GM18907 (cell line): Measurements from ENCODE around the gene TMEM150C.

Experiments used
- ATAC-seq: cut with Tn5 transposase; IDR thresholded peaks from one replicate; pipeline ENCODE4 v1.9.1; 2021; ENCODE audit warnings: mild to moderate bottlenecking, moderate library complexity; ENCODE audit not compliant: unreplicated experiment

Gene TMEM150C

DNA sequence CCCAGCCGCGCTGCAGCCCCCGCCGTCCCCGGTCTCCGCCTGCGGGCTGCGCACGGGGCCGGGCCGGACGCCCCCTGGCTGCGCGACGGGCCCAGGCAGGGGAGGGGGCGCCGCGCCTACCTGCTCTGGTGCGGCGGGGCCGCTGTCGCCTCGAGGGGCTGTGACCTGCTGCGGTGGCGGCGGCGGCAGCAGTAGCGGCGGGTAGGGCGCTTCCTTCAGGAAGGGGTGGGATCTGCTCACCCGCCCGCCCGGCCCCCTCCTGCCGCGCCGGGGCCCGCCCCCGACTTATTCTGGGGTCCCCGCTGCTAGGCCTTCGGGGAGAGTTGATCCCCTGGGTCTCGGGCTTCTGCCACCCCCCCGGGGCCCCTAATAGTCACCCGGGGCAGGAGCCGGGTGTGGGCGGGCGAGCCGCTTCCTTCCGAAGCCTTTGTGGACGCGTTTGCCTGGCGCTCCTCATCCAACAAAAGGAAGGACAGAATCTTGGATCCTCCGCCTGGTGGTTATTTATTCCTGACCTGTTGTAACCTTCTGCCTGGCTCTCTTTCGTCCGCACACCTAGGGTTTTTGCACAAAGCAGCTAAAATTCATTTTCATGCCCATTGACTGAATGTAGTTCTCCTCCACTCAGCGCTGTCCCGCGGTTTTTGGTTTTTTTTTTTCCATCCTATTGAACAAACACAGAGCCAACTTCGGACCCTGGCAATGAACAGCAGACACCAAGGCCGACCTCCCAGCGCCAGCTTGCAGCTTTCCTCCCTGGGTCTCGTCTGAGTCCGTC lies at the start of gene TMEM150C:
Gene TMEM150C, minus strand, starts transcription at position 203 of the 778 bp plus-strand sequence. CDS start 57,331 bp downstream, outside the sequence.
- ATAC-seq = no peak

DNA sequence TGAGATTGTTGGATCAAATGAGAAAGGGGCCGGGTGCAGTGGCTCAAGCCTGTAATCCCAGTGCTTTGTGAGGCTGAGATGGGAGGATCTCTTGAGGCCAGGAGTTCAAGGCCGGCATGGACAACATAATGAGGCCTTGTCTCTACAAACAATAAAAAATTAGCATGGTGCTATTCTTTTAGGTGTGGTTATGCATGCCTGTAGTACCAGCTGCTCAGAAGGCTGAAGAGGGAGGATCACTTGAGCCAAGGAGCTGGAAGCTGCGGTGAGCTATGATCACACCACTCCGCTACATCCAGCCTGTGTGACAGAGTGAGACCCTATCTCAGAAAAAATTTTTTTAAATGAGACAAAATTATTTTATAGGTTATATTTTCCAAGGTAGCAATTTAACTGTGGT lies 49.7 kb upstream of the TMEM150C start:
- no peak for ATAC-seq

DNA sequence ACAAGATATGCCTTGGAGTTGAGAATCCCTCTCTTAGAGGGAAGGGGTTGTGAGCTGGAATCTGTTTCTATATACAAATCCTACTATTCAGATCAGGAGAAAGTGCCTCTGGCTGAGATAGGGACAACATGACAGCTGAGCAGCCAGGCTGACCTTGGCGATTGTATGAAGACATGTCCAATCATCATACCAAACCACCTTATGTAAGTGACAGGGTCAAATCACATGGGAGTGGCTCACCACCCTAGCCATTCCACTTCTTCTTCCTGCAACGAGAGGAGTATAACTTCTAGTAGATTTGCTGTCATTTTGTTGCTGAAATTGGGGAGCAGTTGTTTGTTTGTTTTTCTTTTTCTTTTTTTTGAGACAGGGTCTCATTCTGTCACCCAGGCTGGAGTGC lies 48.3 kb upstream of the TMEM150C start:
- ATAC-seq = no peak

DNA sequence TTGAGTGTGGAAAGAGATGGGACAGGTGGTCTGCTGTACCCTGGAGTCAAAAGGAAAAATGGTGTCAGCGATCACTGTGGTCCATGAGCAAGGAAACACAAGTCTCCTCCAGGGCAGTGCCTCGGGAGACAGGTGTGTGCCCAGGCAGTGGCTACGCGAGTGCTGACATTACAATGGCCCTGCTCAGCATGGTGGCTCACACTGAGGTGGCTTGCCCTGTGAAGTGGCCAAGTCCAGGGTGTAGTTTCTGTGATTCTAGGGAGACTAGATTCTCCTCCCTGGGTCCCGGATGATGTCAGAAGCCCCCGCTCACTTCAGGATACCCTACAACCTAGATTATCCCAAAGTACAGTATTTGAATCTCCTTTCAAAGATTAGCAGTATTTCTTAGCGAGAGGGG lies 44.8 kb upstream of the TMEM150C start:
- no peak for ATAC-seq

DNA sequence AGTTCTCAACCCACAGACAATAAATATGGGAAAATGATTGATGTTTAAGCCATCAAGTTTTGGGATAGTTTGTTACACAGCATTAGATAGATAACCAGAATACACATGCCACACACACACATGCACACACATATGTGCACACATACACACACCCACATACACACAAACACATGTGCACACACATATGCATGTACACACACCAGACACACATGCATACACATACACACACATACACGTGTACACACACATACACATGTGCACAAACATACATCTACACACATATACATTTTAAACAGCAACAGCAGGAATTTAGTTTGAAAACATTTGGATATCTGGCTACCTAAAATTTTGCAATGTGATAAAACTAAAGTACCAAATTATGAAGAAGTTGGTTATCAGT lies 42.7 kb upstream of the TMEM150C start:
- ATAC-seq = no peak

DNA sequence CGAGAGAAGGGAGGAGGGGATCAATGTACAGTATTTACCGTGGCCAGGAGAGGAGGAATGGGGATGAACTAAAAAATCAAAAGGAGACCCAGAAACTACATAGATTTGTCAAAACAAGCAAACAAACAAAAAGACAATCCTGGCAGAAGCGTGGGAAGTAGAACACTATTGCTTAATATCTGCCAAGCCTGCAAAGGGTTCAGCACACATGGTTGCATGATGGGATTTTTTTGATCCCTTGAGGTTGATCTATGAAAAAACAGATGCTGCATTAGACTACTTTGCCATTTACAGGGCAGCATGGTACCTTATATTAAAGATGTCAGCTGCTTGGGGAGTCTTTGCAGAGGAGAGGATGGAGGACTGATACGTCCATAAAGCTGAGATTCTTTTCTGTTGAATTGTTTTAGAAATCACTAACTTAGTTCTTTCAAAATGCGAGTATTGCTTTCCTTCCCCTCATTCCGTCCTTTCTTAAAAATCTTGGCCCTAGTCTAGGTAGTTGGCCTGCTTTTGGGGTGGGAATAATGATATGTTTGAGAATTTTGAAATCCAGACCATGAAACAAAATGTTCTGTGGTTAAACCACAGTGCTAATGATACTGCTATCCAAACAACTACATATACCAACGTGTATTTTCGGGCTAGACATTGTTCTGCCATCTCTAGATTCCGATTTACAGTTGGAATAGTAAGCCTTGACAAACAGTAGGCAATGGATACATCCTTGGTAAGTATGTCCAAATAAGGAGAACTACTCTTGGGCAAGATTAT lies 39.6 kb upstream of the TMEM150C start:
- ATAC-seq = no peak

DNA sequence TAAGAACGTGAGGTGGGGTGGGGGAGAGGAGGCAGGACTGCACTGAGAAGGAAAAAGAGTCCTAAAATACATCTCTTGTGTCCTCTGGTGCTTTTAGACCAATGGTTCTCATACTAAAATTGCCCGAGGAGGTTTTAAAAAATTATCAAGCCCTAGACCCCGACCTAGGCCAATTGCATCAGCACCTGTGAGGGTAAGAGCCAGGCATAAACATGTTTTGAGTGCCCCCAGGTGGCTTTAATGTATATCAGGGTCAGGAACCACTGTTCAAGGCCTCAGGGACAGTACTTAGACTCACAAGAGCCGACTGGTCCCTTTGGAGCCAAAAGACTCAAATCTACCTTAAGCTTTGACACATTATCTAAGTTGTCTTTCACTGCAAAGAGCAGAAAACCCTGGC lies 37.5 kb upstream of the TMEM150C start:
- ATAC-seq = no peak

DNA sequence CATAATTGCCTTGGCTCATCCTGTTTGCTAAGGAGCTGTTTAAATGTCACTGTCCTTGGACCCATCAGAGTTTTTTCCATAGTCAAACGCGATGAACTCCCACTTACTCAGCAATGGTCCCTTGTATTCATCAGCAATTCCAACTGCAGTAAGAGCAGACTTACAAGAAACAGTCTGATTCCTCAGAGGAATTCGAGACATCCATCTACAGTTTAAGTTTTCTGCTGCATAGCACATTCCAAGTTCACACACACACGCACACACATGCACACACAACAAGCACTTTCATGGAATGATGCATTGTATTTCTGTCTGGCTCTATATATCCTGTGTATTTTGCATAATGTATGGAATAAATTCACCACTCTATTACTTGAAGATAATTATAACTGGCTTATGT lies 32.7 kb upstream of the TMEM150C start:
- no peak for ATAC-seq

DNA sequence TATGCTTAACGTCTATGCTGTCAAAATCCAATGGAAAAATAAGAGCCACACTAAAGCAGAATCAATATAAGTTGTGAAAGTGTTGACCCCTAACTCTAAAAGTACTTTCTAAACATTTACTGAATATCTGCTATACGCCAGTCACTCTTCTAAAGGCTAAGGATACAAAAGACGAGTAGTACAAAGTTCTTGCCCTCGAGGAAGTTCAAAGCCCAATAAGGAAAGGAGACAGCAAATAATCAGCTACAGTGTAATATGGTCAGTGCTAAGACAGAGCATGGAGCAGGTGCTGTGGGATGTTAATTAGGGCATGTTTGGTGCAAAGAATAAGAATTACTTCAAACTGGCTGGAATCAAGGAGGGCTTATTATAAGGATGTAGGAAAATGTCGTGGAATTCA lies 31.6 kb upstream of the TMEM150C start:
- ATAC-seq = no peak

DNA sequence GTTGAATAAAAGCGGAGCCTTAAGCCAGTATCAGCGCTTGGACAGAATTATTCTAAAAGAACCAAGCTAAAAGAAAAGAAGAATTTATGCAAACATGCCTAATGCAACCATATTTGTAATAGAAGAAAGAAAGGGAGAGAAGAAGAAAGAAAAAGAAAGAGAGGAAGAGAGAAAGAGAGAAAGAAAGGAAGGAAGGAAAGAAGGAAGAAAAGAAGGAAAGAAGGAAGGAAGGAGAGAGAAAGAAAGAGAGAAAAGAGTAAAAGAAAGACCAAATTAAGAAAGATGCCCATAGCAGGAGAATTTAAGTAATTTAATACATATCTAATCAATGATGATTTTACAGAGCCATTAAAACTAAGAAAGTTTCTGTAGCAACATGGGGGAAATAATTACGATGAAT lies 30.9 kb upstream of the TMEM150C start:
- no peak for ATAC-seq

DNA sequence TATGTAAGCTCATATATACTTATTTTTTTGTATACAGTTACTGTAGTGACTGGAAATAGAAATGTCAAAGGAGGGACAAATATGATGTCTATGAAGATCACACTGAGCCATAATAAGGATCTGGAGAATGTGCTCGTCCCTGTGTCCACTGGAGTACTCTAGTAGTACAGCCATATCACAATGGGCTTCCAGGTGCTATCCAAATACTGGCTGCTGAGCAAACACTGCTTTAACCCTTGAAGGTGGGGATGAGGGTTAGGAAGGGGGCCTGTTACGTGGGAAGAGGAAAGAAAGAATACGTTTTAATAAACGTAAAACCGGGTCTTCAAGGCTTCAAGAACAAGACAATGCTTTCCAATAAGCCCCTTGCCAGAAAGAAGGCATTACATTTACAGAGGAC lies 29.8 kb upstream of the TMEM150C start:
- no peak for ATAC-seq

DNA sequence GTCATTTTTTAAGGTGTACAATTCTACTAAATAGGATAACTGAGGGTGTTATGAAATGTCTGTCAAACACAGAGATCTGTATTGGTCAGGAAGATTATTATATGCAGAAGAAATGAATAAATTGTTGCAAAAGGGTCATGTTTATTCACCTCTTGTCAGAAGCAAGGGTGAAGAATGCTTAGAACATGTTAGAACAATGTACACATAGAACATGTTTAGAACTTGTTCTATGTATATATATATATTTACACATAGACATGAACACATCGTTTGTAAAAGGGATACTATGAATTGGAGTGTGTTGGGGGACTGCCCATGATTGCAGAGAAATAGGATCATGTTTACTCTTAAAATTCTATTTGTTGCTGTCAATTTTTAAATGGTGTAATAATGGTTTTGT lies 28.0 kb upstream of the TMEM150C start:
- ATAC-seq = no peak

DNA sequence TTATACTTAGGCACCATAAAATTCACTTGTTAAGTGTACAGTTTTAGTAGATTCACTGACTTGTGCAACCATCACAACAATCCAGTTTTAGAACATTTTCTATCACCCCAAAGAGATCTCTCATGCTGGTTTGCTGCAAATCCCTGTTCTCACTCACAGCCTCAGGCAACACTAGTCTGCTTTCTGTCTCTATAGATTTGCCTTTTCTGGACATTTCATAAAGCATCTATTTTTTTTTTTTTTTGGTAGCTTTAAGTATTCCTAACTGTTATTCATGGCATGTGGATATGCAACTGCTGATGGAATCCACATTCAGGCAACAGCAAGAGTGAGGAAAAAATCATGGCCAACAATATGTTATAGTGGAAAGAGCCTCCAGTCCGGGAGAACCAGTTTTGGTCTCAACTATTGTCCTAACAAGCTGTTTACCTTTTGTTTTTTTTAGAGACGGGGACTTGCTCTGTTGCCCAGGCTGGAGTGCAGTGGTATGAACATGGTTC lies 27.0 kb upstream of the TMEM150C start:
- ATAC-seq = no peak

DNA sequence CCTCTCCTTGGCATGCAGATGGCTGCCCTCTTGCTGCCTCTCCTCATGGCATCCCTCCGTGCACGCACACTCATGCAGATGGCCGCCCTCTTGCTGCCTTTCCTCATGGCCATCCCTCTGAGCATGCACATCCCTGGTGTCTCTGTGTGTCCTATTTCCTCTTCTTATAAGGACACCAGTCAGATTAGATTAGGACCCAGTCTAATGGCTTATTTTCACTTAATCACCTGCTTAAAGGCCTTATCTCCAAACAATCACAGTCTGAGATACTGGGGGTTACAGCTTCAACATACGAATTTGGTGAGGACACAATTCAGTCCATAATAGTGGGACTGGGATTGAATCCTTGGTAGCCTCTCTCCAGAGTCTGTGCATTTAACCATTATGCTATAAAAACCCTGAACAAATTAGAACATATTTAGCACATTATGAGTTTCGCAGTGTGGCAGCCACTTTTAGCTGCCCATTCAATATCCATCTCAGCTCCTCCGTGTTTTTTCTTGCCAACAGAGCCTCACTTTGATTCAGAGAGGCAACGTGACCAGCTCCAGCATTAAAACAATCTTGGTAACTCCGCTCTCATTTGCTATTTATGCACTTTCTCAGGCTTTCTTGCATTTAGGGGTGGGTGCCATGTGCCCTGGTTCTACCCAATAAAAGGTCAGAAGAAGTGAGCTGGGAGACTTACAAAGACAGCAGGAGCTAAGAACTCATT lies 26.2 kb upstream of the TMEM150C start:
- no peak for ATAC-seq

DNA sequence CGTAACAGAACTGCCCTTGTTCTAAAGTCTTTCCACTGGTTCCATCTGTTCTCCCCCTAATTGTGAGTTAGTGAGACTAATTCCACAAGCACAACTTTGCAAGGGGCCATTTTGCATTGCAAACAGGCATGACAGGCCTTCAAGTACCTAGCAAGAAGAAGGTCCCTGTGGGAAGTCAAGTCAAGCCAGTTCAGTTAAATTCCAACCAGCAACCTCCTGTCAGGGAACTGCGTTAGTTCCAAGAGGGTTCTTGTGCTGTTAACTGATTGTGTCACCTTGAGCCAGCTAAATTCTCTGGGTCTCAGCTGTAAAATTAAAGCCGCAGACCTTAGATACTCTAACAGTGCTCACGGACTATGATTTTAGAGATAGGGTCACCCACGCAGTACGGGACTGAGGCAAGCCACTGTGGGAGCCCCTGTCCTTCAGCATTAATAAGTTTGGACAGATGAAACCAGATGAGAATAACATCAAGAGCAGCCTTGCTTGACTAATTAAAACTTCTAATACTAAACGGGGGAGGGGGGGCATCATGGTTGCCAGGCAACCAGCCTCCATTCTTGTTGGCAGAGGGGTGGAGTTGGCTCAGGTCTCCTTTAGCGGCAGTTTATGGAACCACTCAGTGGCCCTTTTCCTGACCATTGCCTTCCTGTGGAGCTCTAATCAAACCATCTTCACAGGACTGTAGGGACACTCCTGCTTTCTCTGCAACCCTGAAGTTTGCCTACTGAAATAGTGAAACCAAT lies 24.1 kb upstream of the TMEM150C start:
- ATAC-seq = no peak

DNA sequence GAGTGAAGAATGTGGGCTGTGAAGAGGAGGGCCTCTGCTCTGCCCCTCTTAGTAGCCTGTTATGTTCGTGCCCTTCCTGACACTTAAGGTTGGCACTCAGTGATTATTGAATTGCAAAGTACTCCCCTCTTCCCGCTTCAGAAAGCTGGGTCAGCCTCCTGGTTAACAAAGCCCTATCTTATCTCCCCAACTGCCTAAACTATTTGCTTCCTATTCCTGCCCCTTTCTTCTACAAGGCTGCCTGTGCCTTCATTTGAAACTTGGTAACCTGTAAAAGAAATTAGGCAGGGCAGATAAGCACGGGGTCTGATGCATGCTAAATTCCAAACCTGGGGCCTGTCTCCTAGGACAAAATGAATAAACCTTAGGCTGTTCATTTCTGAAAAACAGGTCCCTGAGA lies 23.1 kb upstream of the TMEM150C start:
- no peak for ATAC-seq

DNA sequence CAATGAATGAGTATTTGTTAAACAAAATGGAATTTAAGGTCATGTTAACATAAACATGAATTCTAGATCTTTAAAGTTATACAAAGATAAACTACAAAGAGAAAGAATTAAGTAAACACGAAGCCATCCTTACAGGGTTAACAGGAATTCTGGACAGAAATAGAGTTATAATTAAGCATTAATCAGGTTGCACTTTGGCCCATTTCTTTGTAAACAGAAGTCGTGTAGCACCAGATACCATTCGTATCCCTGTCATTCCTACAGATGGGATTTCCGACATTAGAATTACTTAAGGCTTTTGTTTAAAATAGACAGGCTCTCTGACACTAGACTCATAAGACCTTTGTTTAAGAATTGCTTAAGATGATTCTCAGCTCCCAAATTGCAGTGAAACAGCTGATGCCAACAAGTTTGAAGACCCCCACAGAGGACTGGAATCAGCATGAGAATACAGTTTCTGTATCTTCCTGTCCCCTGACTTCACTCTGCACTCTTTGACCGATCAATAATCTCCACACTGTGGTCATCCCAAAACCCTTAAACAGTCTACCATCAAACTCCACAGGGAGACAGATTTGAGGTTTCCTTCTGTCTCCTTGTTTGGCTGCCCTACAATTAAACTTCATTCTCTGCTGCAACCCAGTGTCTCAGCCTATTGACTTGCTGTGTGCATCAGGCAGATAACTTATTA lies 22.3 kb upstream of the TMEM150C start:
- ATAC-seq = no peak

DNA sequence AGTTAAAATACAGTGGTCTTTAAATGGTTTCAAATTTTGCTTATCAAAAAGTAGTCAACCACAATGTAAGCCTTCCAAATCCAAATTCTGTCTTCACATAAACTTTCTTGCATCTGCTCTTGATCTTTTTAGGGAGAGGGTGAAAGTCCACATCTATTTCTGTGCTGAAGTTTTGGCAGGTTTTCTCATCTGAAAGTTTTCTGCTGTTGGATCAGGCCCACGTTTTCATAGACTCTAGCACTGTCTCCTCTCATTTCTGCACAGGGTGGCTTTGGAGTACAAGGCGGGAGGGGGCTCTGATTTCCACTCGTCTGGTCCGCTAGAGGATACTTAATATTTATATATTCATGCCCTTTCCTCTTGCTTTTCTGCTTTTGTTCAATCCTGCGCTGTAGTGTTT lies 18.1 kb upstream of the TMEM150C start:
- ATAC-seq = no peak

DNA sequence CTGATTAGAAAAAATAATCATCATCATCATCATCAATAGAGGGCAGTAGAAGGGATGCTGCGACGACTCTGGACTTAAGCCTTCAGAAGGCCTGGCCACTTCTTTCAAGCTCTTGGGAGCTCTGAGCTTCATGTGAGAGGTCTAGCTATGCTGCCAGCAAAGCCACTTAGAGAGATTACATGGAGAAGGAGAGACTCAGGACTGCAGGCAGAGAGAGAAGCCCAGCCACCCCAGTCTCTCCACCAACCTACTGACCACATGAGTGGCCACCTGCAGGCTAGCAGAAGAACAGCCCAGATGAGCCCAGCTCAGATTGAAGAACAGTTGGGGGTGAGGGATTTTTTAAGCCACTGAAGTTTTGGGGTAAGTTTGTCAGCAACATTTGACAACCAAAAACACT lies 17.1 kb upstream of the TMEM150C start:
- no peak for ATAC-seq

DNA sequence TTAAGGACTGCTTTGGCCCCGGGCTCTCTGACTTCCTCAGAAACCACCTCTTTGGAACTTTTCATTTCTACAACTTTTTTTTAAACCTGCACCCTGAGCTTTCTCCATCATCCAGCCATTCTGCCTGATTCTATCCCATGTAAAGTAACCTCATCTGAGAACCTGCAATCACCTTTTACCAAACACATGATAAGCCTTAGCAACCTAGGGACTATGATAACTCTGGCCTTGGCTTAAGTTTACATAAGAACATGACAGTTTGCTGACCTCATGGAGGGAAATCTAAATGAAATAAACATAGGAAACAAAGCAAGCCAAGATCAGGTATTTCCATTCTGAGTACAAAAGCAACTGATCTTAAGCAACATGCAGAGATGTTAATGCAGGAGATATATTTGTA lies 15.7 kb upstream of the TMEM150C start:
- ATAC-seq = no peak
